ENCODE measurements around the gene UTP14C. TPM values are rescaled to one million over a fixed set of nuclear protein-coding genes. Genes with fewer than 3 reads are reported as not detected.

UTP14C gene
- total RNA-seq, 1 donor from 2014 or later: 18.4 TPM

- H3K36me3 ChIP-seq: no peaks in the 10 kb centered on the region
- ATAC-seq (no peak), DNase-seq (no peak)
- intact Hi-C loops (cut with DNase I): no loop called here
- H3K4me1 ChIP-seq: no peaks in the 10 kb centered on the region
- H3K27me3 ChIP-seq (ENCODE audit: low read depth): no peaks in the 10 kb centered on the region
- H3K9me3 ChIP-seq: no peaks in the 10 kb centered on the region
- no peak overlapping the region for H3K4me3 ChIP-seq
- TF ChIP-seq, protein P1, sequence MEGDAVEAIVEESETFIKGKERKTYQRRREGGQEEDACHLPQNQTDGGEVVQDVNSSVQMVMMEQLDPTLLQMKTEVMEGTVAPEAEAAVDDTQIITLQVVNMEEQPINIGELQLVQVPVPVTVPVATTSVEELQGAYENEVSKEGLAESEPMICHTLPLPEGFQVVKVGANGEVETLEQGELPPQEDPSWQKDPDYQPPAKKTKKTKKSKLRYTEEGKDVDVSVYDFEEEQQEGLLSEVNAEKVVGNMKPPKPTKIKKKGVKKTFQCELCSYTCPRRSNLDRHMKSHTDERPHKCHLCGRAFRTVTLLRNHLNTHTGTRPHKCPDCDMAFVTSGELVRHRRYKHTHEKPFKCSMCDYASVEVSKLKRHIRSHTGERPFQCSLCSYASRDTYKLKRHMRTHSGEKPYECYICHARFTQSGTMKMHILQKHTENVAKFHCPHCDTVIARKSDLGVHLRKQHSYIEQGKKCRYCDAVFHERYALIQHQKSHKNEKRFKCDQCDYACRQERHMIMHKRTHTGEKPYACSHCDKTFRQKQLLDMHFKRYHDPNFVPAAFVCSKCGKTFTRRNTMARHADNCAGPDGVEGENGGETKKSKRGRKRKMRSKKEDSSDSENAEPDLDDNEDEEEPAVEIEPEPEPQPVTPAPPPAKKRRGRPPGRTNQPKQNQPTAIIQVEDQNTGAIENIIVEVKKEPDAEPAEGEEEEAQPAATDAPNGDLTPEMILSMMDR (IDR thresholded peaks at IDR 0.05): no peak
- H3K27ac ChIP-seq: no peak overlapping the region
These were observed 10.2 kb downstream of the UTP14C start for GRCh38 chr13:52034616-52035226.

- intact Hi-C loops (cut with DNase I): no loop called here
- no peak for ATAC-seq
These were observed 11.5 kb downstream of the UTP14C start for GRCh38 chr13:52036037-52036436.

GRCh38 chr13:52043675-52044074, 19.2 kb downstream of the UTP14C start:
- Histone ChIP-seq H3K36me3 (no peaks in the 10 kb centered on the region), H3K4me1 (no peaks in the 10 kb centered on the region), H3K27me3 (ENCODE audit: low read depth) (no peaks in the 10 kb centered on the region), H3K9me3 (no peaks in the 10 kb centered on the region), H3K27ac (no peak overlapping the region), H3K4me3 (no peak overlapping the region)
- no peak for DNase-seq
- ATAC-seq: no peak
- intact Hi-C loops (cut with DNase I): no loop called here
- TF ChIP-seq, protein P1 (IDR thresholded peaks at IDR 0.05): no peak

More at GRCh38 chr13:52036037-52036436, 11.5 kb downstream of the UTP14C start:
- no peaks in the 10 kb centered on the region for H3K9me3 ChIP-seq
- H3K4me3 ChIP-seq: no peak overlapping the region
- H3K27me3 ChIP-seq (ENCODE audit: low read depth): no peaks in the 10 kb centered on the region
- H3K4me1 ChIP-seq: no peaks in the 10 kb centered on the region
- H3K36me3 ChIP-seq: no peaks in the 10 kb centered on the region
- no peak for DNase-seq
- no peak overlapping the region for H3K27ac ChIP-seq
- TF ChIP-seq, protein P1 (IDR thresholded peaks at IDR 0.05): no peak

DNA sequence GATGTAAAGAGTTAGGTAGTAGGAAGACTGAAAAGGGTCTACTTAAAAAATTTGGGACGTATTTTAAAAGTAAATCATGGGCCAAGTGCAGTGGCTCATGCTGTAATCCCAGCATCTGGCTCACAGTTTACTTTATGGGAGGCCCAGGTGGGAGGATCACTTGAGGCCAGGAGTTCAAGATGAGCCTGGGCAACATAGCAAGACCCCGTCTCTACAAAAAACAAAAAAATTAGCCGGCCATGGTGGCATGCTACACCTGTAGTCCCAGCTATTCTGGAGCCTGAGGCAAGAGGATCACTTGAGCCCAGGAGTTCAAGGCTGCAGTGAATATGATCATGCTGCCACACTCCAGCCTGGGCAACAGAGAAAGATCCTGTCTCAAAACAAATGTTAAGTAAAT, 23.0 kb downstream of the UTP14C start:
- Histone ChIP-seq H3K4me1 (no peaks in the 10 kb centered on the region), H3K36me3 (no peaks in the 10 kb centered on the region), H3K27me3 (ENCODE audit: low read depth) (no peaks in the 10 kb centered on the region), H3K27ac (no peak overlapping the region), H3K4me3 (no peak overlapping the region), H3K9me3 (no peaks in the 10 kb centered on the region)
- DNase-seq (no peak), ATAC-seq (no peak)
- intact Hi-C loops (cut with DNase I): no loop called here
- TF ChIP-seq, protein P1 (IDR thresholded peaks at IDR 0.05): no peak

DNA sequence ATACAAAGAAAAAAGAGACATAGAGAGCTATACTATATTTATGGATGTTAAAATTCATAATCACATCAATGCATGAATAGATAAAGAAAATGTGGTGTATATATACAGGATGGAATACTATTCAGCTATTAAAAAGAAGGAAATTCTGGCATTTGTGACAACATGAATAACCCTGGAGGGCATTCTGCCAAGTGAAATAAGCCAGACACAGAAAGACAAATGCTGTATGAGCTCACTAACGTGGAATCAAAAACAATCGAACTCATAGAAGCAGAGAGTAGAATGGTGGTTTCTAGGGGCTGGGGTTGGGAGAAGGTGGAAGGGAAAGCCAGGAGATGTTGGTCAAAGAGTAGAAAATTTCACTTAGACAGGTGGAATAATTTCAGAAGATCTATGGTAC, 24.0 kb downstream of the UTP14C start:
- Histone ChIP-seq H3K27ac (no peak overlapping the region), H3K4me1 (no peaks in the 10 kb centered on the region), H3K27me3 (ENCODE audit: low read depth) (no peaks in the 10 kb centered on the region), H3K9me3 (no peaks in the 10 kb centered on the region), H3K4me3 (no peak overlapping the region), H3K36me3 (no peaks in the 10 kb centered on the region)
- DNase-seq: no peak
- no peak for ATAC-seq
- TF ChIP-seq, protein P1 (IDR thresholded peaks at IDR 0.05): no peak
- intact Hi-C loops (cut with DNase I): no loop called here

All from lower lobe of right lung (tissue), 2 donors.